Tibial nerve (tissue), 4 donors: Measurements from ENCODE around the gene EHHADH. TPM values are rescaled to one million over a fixed set of nuclear protein-coding genes. Genes with fewer than 3 reads are reported as not detected.

Experiments
- DNase-seq, 2 donors: peaks; one replicate each; pipeline ENCODE4 v3.0.0-alpha.2; 2019; ENCODE audit warnings: low spot score in 2 of 2
- H3K27ac ChIP-seq, 4 donors: fragments of 200-600 bp; sonication (generic) in 3 of 4; one replicate each; pipeline ENCODE4 v1.5.1; 2017 to 2019; ENCODE audit warnings: mild to moderate bottlenecking in 1 of 4
- H3K27me3 ChIP-seq, 2 donors: fragments of 200-600 bp; sonication (generic) in 1 of 2; one replicate each; pipeline versions ENCODE4 v1.5.1 to v1.6.0; 2017 to 2019
- H3K36me3 ChIP-seq, 3 donors: fragments of 200-600 bp; sonication (generic); one replicate each; pipeline ENCODE4 v1.5.1; 2018 to 2019
- H3K4me1 ChIP-seq, 4 donors: fragments of 200-600 bp; sonication (generic) in 3 of 4; one replicate each; pipeline ENCODE4 v1.5.1; 2017 to 2019
- H3K4me3 ChIP-seq, 4 donors: fragments of 200-600 bp; sonication (generic) in 3 of 4; one replicate each; pipeline ENCODE4 v1.5.1; 2017 to 2019; ENCODE audit warnings: mild to moderate bottlenecking in 1 of 4, moderate library complexity in 1 of 4
- H3K9me3 ChIP-seq, 4 donors: fragments of 200-600 bp; sonication (generic) in 3 of 4; one replicate each; pipeline ENCODE4 v1.5.1; 2017 to 2019
- EP300 ChIP-seq, 2 donors: sonication (generic); formaldehyde crosslinking; IDR thresholded peaks; one replicate each; pipeline ENCODE4 v1.6.1; 2017; ENCODE audit warnings: antibody characterized with exemption in 2 of 2, mild to moderate bottlenecking in 1 of 2
- POLR2A ChIP-seq, 2 donors: fragments of 450-650 bp; IDR thresholded peaks; one replicate each; pipeline ENCODE4 v1.6.1; 2017; ENCODE audit warnings: antibody characterized with exemption in 2 of 2, mild to moderate bottlenecking in 2 of 2, moderate library complexity in 2 of 2
- WGBS, 2 donors: methylation state at CpG; one replicate each; pipeline ENCODE4 v1.1.5; 2018; 5-methylcytosine and 5-hydroxymethylcytosine counted together
- total RNA-seq, 4 donors: library from RNA; depleted of rRNA; stranded (reverse); fragments of >200 nt; gene quantifications; one replicate each; pipeline ENCODE4 v1.1.0, GENCODE V29; 2016
- TF ChIP-seq, protein P1 (sequence below), 5 experiments: fragments of 200-600 bp in 3 of 5; fragments of 450-650 bp in 2 of 5; sonication (generic) in 3 of 5; IDR thresholded peaks; one replicate each; pipeline ENCODE4 v1.5.1; 2016 to 2019; ENCODE audit warnings: antibody characterized with exemption in 5 of 5, mild to moderate bottlenecking in 3 of 5, moderate library complexity in 2 of 5

Gene EHHADH
- total RNA-seq, 4 donors from 2014 or later = 3.1 to 5.2 (median 4.1) TPM

- Histone ChIP-seq H3K27me3 (no peaks in the 10 kb centered on the region), H3K9me3 (no peaks in the 10 kb centered on the region), H3K4me1 (no peaks in the 10 kb centered on the region), H3K27ac (no peak overlapping the region), H3K4me3 (no peak overlapping the region), H3K36me3 (peaks cover 0 to 12% (median 0%) of the 10 kb centered on the region in 3 donors)
- no peak for DNase-seq
- TF ChIP-seq POLR2A (IDR thresholded peaks at IDR 0.05) = no peak
- TF ChIP-seq EP300 (IDR thresholded peaks at IDR 0.05) = no peak
- TF ChIP-seq, protein P1, sequence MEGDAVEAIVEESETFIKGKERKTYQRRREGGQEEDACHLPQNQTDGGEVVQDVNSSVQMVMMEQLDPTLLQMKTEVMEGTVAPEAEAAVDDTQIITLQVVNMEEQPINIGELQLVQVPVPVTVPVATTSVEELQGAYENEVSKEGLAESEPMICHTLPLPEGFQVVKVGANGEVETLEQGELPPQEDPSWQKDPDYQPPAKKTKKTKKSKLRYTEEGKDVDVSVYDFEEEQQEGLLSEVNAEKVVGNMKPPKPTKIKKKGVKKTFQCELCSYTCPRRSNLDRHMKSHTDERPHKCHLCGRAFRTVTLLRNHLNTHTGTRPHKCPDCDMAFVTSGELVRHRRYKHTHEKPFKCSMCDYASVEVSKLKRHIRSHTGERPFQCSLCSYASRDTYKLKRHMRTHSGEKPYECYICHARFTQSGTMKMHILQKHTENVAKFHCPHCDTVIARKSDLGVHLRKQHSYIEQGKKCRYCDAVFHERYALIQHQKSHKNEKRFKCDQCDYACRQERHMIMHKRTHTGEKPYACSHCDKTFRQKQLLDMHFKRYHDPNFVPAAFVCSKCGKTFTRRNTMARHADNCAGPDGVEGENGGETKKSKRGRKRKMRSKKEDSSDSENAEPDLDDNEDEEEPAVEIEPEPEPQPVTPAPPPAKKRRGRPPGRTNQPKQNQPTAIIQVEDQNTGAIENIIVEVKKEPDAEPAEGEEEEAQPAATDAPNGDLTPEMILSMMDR (IDR thresholded peaks at IDR 0.05) = no peak
- 77 to 83% methylated on average over 6 of the region's 6 CpGs for WGBS, 2 donors
Observed at GRCh38 chr3:185207931-185208746, 45.7 kb downstream of the EHHADH start.

GRCh38 chr3:185207481-185207880, 46.4 kb downstream of the EHHADH start:
- Histone ChIP-seq H3K9me3 (no peaks in the 10 kb centered on the region), H3K4me1 (no peaks in the 10 kb centered on the region), H3K36me3 (peaks cover 0 to 16% (median 0%) of the 10 kb centered on the region in 3 donors), H3K27me3 (no peaks in the 10 kb centered on the region), H3K4me3 (no peak overlapping the region), H3K27ac (no peak overlapping the region)
- TF ChIP-seq, protein P1 (IDR thresholded peaks at IDR 0.05) = no peak
- TF ChIP-seq POLR2A (IDR thresholded peaks at IDR 0.05) (no peak), EP300 (IDR thresholded peaks at IDR 0.05) (no peak)
- no peak for DNase-seq
- WGBS, 2 donors = 59 to 66% methylated on average over 2 of the region's 2 CpGs

DNA sequence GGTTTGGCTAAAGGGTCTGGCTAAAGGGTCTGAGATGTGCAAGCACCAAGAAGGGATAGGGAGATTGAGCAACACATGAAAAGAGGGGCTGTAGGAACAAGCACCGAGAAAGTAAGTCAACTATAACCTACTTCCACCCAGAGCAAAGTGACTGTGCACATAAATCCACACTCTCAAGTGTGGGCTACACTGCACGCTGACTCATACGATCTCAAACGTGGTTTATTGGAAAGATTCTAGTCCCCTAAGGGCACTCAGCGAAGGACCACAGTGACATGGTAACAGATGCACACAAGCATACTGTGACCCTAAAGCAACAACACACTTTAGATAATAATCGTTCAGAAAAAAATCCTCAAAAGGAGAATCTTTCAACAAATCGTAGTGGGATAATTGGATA, 48.0 kb downstream of the EHHADH start:
- Histone ChIP-seq H3K4me1 (no peaks in the 10 kb centered on the region), H3K4me3 (no peak overlapping the region), H3K27ac (no peak overlapping the region), H3K27me3 (no peaks in the 10 kb centered on the region), H3K9me3 (no peaks in the 10 kb centered on the region), H3K36me3 (peaks cover 0 to 24% (median 0%) of the 10 kb centered on the region in 3 donors)
- TF ChIP-seq EP300 (IDR thresholded peaks at IDR 0.05) (no peak), POLR2A (IDR thresholded peaks at IDR 0.05) (no peak)
- TF ChIP-seq, protein P1 (IDR thresholded peaks at IDR 0.05) = no peak
- DNase-seq = no peak
- 74 to 76% methylated on average over 7 of the region's 7 CpGs for WGBS, 2 donors

DNA sequence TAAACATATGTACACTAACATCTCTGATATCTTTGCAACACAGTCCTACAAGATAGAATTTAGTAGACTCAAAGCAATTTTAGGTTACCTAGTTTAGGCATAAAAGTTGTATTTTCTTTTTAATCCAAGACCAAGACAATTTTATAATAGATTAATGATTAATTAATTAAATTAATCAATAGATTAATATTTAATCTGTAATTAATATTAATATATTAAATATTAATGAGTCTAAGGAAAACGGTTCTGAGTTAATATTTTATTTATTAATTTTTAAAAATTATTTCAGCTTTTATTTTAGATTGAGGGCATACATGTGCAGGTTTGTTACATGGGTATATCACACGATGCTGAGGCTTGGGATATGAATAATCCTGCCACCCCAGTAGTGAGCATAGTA, 49.0 kb downstream of the EHHADH start:
- DNase-seq = no peak
- TF ChIP-seq EP300 (IDR thresholded peaks at IDR 0.05) (no peak), POLR2A (IDR thresholded peaks at IDR 0.05) (no peak)
- TF ChIP-seq, protein P1 (IDR thresholded peaks at IDR 0.05) = no peak
- no peak overlapping the region for H3K4me3 ChIP-seq
- no peak overlapping the region for H3K27ac ChIP-seq
- H3K4me1 ChIP-seq = no peaks in the 10 kb centered on the region
- 84 to 89% methylated on average over 2 of the region's 2 CpGs for WGBS, 2 donors
- no peaks in the 10 kb centered on the region for H3K27me3 ChIP-seq
- H3K9me3 ChIP-seq = no peaks in the 10 kb centered on the region
- H3K36me3 ChIP-seq = peaks cover 0 to 31% (median 0%) of the 10 kb centered on the region in 3 donors

GRCh38 chr3:185200639-185201038, 53.2 kb downstream of the EHHADH start:
- no peaks in the 10 kb centered on the region for H3K9me3 ChIP-seq
- WGBS, 2 donors = 32 to 37% methylated on average over 5 of the region's 5 CpGs
- no peak overlapping the region for H3K4me3 ChIP-seq
- H3K36me3 ChIP-seq = peaks cover 0 to 31% (median 0%) of the 10 kb centered on the region in 3 donors
- H3K27me3 ChIP-seq = no peaks in the 10 kb centered on the region
- TF ChIP-seq, protein P1 (IDR thresholded peaks at IDR 0.05) = no peak
- TF ChIP-seq EP300 (IDR thresholded peaks at IDR 0.05) (no peak), POLR2A (IDR thresholded peaks at IDR 0.05) (no peak)
- H3K27ac ChIP-seq = no peak overlapping the region
- no peak for DNase-seq
- no peaks in the 10 kb centered on the region for H3K4me1 ChIP-seq
